ENCODE results near the gene TRPM5. TPM values are rescaled to one million over a fixed set of nuclear protein-coding genes. Genes with fewer than 3 reads are reported as not detected.

The TRPM5 gene
- not detected for total RNA-seq
- not detected for polyA plus RNA-seq
- long read RNA-seq, donor 1 = 0 reads
- long read RNA-seq, donor 2 = 0 reads

GRCh38 chr11:2443881-2444820 lies at the start of gene TRPM5:
TRPM5 (minus strand) TSS chr11:2444514; CDS start chr11:2423036, 21,478 bp downstream.
- H3K27me3 ChIP-seq (ENCODE audit: insufficient read depth in 3 of 3, low read length in 2 of 3) = peaks cover 0 to 59% (median 18%) of the 10 kb centered on the region in 3 donors
- peak; percentile 28 to 61 for DNase-seq
- intact Hi-C loops (cut with DNase I) = no loop called here
- H3K36me3 ChIP-seq (ENCODE audit: insufficient read depth in 1 of 2, low read depth in 1 of 2) = no peaks in the 10 kb centered on the region
- H3K4me1 ChIP-seq = no peaks in the 10 kb centered on the region
- WGBS, 3 donors = 5 to 8% (median 7%) methylated on average over 37 to 64 of the region's 64 CpGs
- ATAC-seq = peak in 1 of 4 donors; percentile 22
- no peak within 1 kb of the TSS for H3K27ac ChIP-seq
- no peaks in the 10 kb centered on the region for H3K9me3 ChIP-seq
- TF ChIP-seq CTCF (IDR thresholded peaks at IDR 0.05) = no peak
- H3K4me3 ChIP-seq = peak within 1 kb of the TSS; percentile 38

GRCh38 chr11:2489083-2489482 lies 44.8 kb upstream of the TRPM5 start:
- peaks cover 15% of the 10 kb centered on the region for H3K9me3 ChIP-seq
- no peak for TF ChIP-seq CTCF (IDR thresholded peaks at IDR 0.05)
- H3K36me3 ChIP-seq (ENCODE audit: insufficient read depth in 1 of 2, low read depth in 1 of 2) = no peaks in the 10 kb centered on the region
- DNase-seq (no peak), ATAC-seq (no peak)
- H3K27me3 ChIP-seq (ENCODE audit: insufficient read depth in 3 of 3, low read length in 2 of 3) = peaks cover 0 to 17% (median 0%) of the 10 kb centered on the region in 3 donors
- H3K4me1 ChIP-seq = no peaks in the 10 kb centered on the region
- H3K4me3 ChIP-seq = no peak overlapping the region
- intact Hi-C loops (cut with DNase I) = no loop called here
- H3K27ac ChIP-seq = no peak overlapping the region
- 23 to 37% (median 28%) methylated on average over 2 of the region's 2 CpGs for WGBS, 3 donors

- no peak for DNase-seq
- intact Hi-C loops (cut with DNase I) = no loop called here
Measured at GRCh38 chr11:2488004-2488403, 43.7 kb upstream of the TRPM5 start.

GRCh38 chr11:2484576-2485125 lies 40.3 kb upstream of the TRPM5 start:
- peaks cover 15% of the 10 kb centered on the region for H3K9me3 ChIP-seq
- no peak overlapping the region for H3K4me3 ChIP-seq
- intact Hi-C loops (cut with DNase I) = no loop called here
- DNase-seq = no peak
- H3K27ac ChIP-seq = no peak overlapping the region
- 90 to 94% (median 92%) methylated on average over 16 of the region's 16 CpGs for whole genome bisulfite sequencing, 3 donors
- no peak for TF ChIP-seq CTCF (IDR thresholded peaks at IDR 0.05)
- no peaks in the 10 kb centered on the region for H3K4me1 ChIP-seq
- H3K27me3 ChIP-seq (ENCODE audit: insufficient read depth in 3 of 3, low read length in 2 of 3) = peaks cover 0 to 27% (median 2%) of the 10 kb centered on the region in 3 donors
- H3K36me3 ChIP-seq (ENCODE audit: insufficient read depth in 1 of 2, low read depth in 1 of 2) = no peaks in the 10 kb centered on the region
- ATAC-seq = no peak

More at GRCh38 chr11:2488004-2488403, 43.7 kb upstream of the TRPM5 start:
- Histone ChIP-seq H3K27ac (no peak overlapping the region), H3K4me1 (no peaks in the 10 kb centered on the region), H3K27me3 (ENCODE audit: insufficient read depth in 3 of 3, low read length in 2 of 3) (peaks cover 0 to 27% (median 0%) of the 10 kb centered on the region in 3 donors), H3K9me3 (peaks cover 15% of the 10 kb centered on the region), H3K4me3 (no peak overlapping the region), H3K36me3 (ENCODE audit: insufficient read depth in 1 of 2, low read depth in 1 of 2) (no peaks in the 10 kb centered on the region)
- no peak for TF ChIP-seq CTCF (IDR thresholded peaks at IDR 0.05)
- ATAC-seq = no peak
